HG03520 (cell line): Measurements from ENCODE around the gene GRID2.

Experiments used
- ATAC-seq: cut with Tn5 transposase; IDR thresholded peaks from one replicate; pipeline ENCODE4 v1.9.1; 2021; ENCODE audit warnings: mild to moderate bottlenecking, moderate library complexity; ENCODE audit not compliant: unreplicated experiment

The GRID2 gene

DNA sequence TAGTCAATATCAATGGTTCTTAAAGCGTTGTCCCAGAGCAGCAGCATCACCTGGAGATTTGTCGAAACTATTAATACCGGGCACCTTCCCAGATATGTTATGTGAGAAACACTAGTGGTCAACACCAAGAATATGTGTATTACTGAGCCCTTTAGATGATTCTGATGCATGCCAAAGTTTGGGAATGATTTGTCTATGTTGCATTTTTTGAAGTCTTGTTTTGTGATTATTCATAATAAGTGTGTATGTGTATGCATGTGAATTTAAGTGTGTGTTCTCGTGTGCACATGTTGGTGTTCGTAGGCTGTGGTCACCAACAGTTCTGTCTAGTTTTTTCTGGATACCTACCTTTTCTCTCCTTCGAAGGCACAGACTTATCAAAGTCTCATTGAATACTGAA is 749.4 kb downstream of the GRID2 start:
- no peak for ATAC-seq

DNA sequence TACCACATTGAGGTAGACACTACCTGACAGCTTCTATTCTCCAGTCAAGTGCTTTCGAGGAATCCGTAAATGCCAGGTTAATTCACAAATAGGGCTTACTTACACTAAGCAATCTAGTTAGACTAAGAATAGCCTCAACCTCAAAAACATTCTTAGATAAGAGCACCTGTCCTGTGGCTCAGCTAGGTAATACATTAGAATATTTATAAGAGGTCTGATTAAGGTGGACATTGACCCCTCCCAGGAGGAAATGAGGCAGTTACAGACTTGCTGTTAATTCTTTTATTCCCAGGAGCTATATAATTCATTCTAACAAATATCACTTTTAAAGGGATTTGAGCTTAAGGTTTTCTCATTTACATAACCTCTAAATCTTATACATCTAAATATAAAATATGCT is 758.1 kb downstream of the GRID2 start:
- no peak for ATAC-seq

DNA sequence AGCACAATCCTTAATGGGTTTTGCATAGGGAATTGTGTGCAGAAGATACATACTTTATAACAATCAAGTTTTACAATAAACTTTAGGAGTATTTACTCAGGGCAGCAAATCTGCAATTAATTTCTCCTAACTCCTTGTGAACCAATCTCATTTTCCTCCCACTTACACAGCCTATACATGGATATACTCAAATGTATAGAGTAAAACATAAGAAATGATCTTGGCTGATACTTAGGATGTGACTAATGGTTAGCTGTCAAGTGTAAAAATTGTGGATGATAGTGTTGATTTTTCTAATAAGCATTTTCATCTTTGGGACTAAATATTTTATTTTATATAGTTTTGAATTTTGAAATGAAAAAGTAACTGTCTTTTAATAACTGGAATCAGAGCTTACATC is 759.6 kb downstream of the GRID2 start:
- ATAC-seq = no peak

DNA sequence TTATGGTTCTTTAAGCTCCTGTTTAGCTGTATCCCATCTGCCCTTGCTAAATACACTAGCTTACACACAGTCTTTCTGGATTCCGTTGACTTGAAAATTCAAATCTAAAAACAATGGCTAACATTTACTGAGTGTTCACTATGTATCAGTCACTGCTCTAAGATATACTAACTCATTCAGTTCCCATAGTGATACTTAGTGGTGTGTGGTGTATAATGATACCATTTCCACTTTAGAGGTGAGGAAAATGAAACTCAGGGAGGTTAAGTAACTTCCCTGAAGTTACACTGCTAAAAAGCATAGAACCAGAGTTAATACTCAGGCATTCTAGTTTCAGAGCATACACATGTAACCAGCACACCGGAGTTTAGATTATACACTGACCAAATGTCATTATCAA is 762.0 kb downstream of the GRID2 start:
- peak; percentile 51 for ATAC-seq

DNA sequence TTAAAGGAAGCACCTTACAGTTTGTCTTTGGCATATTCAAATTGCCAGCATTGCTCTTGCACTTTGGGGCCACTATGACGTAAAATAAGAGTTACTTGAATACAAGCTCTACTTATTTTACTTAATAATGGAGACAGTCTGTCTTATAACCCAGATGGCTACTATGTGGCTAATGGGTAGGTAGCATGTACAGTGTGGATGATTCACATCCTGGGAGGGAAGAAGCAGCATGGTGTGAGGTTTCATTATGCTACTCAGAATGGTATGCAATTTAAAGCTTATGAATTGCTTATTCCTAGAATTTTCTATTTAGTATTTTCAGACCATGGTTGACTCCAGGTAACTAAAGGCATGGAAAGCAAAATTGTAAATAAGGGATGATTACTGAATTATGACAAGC is 763.0 kb downstream of the GRID2 start:
- no peak for ATAC-seq

DNA sequence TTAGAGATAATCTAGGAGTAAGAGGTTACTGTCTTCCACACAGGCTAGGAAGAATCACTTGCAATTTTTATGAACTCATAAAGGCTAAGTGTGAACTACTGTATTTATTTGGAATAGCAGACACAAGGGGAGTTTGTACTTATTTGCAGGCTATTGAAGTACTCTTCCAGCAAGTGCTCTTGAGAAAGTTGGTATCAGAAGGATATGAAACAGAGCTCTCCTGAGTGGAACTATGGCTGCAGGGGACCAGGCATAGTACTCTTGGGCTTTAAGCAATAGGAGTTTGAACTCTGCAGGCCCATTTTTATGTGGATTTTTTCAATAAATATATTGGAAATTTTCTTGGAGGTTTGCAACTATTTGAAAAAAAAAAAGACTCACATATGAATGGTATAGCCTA is 768.5 kb downstream of the GRID2 start:
- ATAC-seq = no peak

DNA sequence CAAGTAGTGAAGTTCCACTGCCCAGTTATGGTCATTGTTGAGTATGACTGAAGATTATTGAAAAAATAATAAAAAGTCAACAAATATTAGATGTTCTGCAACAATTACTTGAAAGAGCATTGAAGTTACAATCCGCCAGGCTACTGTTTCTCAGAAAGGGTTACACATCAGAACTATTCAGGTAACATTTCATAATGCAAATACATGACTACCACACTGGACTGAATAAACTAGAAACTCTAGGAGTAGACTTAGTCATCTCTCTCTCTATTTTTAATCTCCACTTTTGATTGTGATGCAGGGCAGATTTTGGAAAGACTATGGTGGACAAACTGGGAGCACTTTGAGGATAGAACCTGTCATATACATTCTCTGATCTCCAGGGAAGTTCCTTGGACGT is 776.5 kb downstream of the GRID2 start:
- ATAC-seq = no peak

DNA sequence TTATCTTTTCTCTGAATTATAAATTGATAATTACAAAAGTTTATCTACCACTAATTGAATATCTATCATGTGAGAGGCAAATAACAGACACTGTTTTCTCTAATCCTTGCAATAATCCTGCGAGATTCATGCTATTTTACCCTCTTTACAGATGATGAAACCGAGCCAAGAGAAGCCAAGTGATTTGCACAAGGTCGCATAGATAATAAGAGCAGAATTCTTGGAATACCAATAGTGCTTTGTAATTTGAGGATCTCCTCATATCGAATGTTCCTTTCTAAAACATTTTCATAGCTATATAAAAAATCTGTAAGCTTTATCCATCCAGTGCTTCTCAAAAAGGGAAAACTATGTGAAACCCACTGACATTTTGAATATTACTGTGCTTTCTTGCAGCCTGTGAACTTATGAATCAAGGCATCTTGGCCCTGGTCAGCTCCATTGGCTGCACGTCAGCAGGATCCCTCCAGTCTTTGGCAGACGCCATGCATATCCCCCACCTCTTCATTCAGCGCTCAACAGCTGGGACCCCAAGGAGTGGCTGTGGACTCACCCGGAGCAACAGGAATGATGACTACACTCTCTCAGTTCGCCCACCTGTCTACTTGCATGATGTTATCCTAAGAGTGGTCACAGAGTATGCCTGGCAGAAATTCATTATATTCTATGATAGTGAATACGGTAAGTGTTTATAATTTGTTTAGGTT is 781.0 kb downstream of the GRID2 start:
- no peak for ATAC-seq

DNA sequence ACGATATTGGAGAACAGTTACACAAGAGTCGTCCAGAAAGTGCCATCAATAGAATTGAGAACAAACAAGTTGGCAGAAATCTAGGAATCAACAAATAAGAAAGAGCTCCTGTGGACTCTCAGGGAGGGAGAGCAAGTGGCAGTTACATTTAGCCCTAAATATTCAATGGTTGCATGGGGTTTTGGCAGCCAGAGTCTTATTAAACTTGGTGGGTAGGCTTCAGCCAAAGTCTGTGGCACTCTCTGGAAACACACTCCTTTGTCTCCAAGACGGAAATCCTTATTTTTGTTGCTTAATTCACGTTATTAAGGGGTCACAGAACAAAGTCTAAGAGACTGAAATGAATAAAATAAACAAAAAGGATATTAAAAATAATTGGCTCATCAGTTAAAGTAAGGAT is 782.6 kb downstream of the GRID2 start:
- ATAC-seq = no peak

DNA sequence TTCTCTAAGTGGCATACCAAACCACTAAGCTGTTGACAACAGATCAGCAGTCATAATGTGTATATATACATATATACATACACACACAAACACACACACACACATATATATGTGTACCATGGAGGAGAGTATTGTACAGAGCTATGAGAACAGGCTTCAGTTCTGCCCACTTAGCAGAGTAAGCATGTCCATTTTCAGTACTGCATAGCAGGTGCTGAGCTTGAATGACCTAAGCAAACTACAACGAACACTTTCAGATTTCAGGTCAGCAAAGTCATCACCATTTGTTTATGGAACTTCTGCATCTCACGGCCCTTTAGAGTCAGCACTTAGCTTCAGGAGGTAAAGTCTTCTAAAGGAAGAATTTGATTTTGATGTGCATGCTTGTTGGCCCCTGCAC is 789.0 kb downstream of the GRID2 start:
- no peak for ATAC-seq

DNA sequence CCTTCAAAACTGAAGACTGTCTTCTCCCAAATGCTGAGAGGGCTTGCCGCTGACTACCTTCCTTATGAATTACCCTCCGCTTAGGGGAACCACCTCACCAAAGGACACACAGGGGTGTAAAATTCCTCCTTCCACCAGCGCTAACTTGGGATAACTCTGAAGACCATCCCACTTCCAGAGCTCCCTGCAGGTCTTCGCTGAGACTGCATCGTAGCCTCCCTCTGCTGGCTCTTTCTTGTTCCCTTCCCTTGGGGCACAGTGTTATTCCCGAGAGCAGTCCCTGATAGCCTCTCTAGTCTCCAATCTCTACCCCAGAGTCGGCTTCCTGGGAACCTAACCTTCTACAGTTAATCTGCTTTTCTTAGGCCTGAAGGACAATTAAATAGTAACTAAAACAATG is 799.3 kb downstream of the GRID2 start:
- ATAC-seq = no peak

DNA sequence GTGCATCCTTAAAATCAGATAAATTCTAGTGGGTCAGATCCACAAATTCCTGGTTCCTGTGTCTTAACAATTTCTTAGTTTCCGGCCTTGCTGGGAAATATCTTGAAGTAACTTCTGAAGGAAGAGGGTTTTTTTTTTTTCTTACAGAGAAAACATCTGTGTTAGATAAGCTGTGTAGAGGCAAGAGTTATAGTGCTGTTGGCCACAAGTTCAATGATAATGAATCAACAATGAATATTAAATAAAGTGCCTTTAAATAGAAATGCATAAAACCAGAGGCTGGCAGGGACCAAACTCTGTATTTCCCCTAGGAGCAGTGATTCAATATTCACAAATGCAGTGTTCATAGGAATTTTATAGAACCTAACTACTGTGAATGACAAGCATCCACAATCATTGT is 812.9 kb downstream of the GRID2 start:
- ATAC-seq = no peak

DNA sequence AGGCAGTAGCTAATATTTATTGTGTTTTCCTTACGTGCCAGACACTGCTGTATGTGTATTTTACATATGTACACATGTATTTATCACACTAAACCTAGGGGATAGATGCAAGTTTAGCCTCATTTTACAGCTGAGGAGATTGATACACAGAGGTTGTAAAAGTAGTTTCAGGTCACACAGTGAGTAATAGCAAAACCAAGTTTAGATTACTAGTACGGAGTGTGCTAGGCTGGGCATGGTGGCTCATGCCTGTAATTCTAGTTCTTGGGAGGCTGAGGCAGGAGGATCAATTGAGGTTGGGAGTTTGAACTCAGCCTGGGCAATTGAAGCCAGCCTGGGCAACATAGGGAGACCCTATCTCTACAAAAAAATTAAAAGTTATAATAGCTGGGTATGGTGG is 823.7 kb downstream of the GRID2 start:
- ATAC-seq = peak; percentile 46

DNA sequence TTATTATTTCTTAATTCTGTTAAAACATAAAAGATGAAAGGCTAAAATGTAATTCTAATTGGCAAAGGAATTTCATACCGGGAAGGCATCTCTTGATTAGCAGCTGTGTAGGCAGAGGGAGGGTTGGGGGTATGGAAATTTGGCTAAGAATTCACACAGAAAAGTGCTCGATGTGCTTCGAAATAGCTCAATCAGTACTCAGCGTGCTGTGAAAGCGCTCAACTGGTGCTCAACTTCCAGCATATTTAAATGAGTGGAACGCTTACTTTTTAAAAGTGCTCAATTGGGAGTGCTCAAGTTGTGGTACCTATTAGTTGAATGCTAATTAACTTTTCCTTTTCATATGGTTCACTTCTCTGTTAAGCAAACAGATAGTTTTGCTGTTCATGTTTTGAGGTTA is 828.9 kb downstream of the GRID2 start:
- ATAC-seq = no peak

DNA sequence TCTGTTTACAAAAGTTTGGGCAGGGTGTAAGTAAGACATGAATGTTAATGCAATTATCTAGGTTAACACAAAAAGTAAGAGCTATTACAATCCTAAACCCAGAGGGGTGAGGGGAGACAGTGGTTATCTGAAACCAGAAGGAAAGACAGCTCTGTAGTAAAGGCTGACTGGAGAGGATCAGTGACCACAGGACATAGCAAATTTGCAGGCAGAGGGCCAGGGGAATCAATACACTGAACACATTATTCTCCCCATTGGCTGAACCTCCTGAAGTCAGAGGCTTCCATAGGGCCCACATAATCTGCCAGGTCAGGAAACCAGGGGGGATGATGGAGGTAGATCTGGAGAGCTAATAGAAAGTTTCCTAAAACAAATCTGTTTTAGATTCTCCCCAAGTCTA is 835.4 kb downstream of the GRID2 start:
- ATAC-seq = no peak

DNA sequence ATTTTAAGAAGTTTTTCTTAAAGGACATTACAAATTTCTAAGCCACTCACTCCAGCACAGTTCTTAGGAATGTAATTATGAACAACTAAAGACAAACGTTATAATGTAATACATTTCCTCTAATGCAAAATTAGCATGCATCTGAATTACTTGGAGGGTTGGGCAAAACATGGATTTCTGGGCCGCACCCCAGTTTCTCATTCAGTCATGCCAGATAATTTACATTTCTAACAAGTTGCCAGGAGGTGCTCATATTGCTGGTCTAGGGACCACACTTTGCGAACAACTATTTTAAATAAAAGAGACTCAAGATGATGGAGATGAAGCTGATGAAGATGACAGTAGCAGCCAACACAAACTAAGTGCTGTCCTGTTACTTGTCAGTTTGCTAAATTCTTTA is 840.1 kb downstream of the GRID2 start:
- no peak for ATAC-seq

DNA sequence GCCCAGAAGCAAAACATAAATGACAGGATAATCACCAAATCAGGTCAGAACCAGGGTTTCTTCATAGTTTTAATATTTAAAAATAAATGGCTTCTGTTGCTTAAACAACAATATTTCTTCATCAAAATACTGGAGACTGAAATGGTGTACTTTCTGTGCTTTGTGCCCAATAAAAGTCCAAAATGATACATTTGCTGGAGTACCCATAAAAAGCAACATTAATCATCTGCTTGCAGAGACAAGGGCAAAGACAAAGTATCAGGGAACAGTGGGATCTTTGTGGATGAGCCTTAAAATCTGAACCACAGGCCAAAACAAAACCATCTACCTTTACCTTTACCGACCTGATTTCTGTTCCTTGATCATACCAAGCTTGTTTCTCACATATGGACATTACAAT is 840.9 kb downstream of the GRID2 start:
- no peak for ATAC-seq

DNA sequence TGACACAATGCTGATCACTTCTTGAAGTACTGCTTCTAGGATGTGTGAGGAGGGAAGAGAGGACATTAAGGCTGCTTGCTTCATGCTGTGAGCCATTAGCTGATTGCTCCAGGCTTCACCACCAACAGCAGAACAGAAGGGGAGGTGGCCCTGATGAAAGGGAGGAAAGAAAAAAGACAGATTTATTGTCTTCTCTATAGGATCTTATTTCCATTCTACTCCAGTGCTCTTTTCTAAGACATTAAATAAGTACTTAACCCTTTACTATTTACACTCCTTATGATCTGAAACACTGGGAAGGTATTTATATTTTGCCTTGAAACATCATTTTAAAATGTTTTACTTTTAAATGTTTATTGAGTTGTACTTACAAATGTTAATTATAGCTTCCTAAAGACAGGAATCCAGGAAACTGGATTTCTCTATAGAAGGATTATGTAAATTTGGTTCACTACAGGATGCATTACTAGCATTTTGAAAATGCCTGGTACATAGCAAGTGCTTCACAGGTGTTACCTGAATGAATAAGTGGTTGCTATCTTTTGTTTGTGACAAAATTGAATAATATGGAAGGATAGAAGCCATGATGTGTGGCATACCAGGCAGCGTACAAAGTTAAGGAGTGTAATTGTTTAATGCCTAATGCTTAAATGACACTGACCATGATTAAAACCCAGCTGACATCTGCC is 843.9 kb downstream of the GRID2 start:
- no peak for ATAC-seq

DNA sequence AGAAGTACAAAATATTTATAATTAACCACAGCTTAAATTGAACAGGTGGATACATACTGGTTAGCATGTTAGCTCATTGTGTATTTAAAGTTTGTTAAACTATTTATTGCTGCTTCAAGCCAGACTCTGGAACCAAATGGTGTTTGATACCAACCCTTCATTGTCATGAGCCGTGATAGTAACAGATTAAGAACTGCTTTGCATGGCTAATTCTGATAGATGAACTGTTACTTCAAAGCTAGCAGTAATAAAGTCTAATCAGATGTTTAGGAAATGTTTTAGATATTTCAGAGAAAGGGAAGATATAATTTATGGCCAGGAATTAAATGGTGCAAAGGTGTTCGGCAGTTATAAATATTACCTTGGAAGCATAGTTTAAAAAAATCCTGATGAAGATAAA is 848.7 kb downstream of the GRID2 start:
- no peak for ATAC-seq

DNA sequence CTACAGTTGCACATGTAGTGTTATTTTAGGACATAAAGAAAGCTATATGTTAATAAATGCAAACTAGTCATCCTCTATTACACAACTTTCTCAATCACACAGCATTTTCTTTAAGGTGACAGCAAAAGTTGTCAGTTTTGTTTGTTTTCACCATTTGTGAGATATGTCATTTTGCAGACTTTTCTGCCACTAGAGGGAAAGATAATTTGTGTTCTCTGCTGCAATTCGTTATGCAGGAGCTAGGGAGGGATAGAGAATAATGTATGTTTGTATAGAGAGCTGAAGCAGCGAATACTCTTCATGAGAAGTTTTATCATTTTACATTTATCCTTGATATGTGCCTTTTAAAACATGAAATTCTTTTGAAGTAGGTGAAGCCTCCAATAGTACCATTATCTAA is 854.2 kb downstream of the GRID2 start:
- ATAC-seq = no peak

DNA sequence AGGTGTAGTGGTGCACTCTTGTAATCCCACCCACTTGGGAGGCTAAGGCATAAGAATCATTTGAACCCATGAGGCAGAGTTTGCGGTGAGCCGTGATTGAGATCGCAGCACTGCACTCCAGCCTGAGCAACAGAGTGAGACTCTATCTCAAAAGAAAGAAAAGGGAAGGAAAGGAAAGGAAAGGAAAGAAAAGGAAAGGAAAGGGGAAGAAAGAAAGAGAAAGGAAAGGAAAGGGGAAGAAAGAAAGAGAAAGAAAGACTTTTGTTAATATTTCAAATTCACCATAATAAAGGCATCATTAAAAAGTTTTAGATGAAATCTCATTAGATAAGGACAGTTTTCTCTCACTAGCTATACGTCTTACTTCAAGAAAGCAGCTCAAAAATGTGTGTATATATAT is 864.3 kb downstream of the GRID2 start:
- ATAC-seq = no peak

DNA sequence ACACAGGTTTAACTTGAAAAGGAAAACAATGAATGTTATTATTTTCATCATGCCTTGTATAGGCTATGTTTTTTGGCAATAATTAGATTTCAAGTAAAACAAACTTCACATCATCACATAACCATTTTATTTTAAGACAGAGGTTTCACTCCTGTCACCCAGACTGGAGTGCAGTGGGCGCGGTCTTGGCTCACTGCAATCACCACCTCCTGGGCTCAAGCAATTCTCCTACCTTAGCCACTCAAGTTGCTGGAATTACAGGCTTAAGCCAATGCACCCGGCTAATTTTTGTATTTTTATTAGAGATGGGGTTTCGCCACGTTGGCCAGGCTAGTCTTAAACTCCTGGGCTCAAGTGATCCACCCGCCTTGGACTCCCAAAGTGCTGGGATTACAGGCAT is 866.2 kb downstream of the GRID2 start:
- no peak for ATAC-seq

DNA sequence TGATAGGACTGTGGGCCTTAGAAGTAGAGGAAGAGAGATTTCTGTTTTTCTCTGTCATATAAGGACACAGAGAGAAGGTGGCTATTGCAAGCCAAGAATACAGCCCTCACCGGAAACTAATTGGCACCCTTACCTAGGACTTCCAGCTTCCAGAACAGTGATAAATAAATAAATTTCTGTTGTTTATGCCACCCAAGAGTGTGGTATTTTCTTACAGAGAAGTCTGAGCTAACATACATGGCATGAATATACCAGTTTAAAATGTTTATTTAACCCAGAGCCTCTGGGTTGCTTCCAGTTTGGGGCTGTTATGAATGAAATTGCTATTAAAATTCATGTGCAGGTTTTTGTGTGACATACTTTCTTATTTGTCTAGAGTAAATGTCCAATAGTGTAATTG is 870.8 kb downstream of the GRID2 start:
- ATAC-seq = no peak
